HepG2 (cell line): Measurements from ENCODE around the gene MAPK12. TPM values are rescaled to one million over a fixed set of nuclear protein-coding genes. Genes with fewer than 3 reads are reported as not detected.
A peak's percentile ranks its signal among the peaks of the same experiment; 100 is the strongest.

ENCODE experiments used
- CEBPG ChIP-seq: IDR thresholded peaks from 2 replicates; pipeline ENCODE4 v1.6.1; 2016
- ELF1 ChIP-seq: sonication (generic); formaldehyde crosslinking; IDR thresholded peaks from 2 replicates; pipeline ENCODE4 v1.4.0; 2020; ENCODE audit warnings: missing genetic modification reagents
- NCOA1 ChIP-seq: sonication (generic); formaldehyde crosslinking; IDR thresholded peaks from 2 replicates; pipeline ENCODE4 v1.9.0; 2021; ENCODE audit warnings: missing genetic modification reagents
- NFE2L1 ChIP-seq: sonication (generic); formaldehyde crosslinking; IDR thresholded peaks from 2 replicates; pipeline ENCODE4 v1.4.0; 2020; ENCODE audit warnings: missing genetic modification reagents, mild to moderate bottlenecking, borderline replicate concordance
- NFYB ChIP-seq: sonication (generic); formaldehyde crosslinking; IDR thresholded peaks from 2 replicates; pipeline ENCODE4 v1.4.0; 2020; ENCODE audit warnings: missing genetic modification reagents
- RAD21 ChIP-seq: fragments of 450-650 bp; formaldehyde crosslinking; IDR thresholded peaks from 2 replicates; pipeline ENCODE4 v1.5.0; 2020; ENCODE audit warnings: mild to moderate bottlenecking
- SALL1 ChIP-seq: sonication (generic); formaldehyde crosslinking; IDR thresholded peaks from 2 replicates; pipeline ENCODE4 v1.8.0; 2022; ENCODE audit warnings: mild to moderate bottlenecking, missing genetic modification reagents
- SMAD3 ChIP-seq: sonication (generic); formaldehyde crosslinking; IDR thresholded peaks from 2 replicates; pipeline ENCODE4 v1.4.0; 2020; ENCODE audit warnings: missing genetic modification reagents
- SOX6 ChIP-seq, 2 experiments: fragments of 450-650 bp in 1 of 2; sonication (generic) in 1 of 2; formaldehyde crosslinking in 1 of 2; IDR thresholded peaks; 2 replicates each; pipeline versions ENCODE4 v1.4.0 to v1.6.1; 2017 to 2020; ENCODE audit warnings: antibody characterized with exemption in 1 of 2, mild to moderate bottlenecking in 1 of 2, missing genetic modification reagents in 1 of 2
- SPEN ChIP-seq: sonication (generic); formaldehyde crosslinking; IDR thresholded peaks from 2 replicates; pipeline ENCODE4 v1.5.1; 2020; ENCODE audit warnings: low read depth, mild to moderate bottlenecking, missing genetic modification reagents
- SRSF4 ChIP-seq: fragments of 200-400 bp; formaldehyde crosslinking; IDR thresholded peaks from one replicate; pipeline ENCODE4 v1.6.1; 2018; ENCODE audit warnings: mild to moderate bottlenecking, low read depth, low read length, moderate library complexity; ENCODE audit not compliant: poor library complexity, severe bottlenecking
- TBX2 ChIP-seq: sonication (generic); formaldehyde crosslinking; IDR thresholded peaks from 2 replicates; pipeline ENCODE4 v1.5.0; 2020; ENCODE audit warnings: missing genetic modification reagents, mild to moderate bottlenecking, borderline replicate concordance
- TOE1 ChIP-seq: sonication (generic); formaldehyde crosslinking; IDR thresholded peaks from 2 replicates; pipeline ENCODE4 v1.4.0; 2020; ENCODE audit warnings: mild to moderate bottlenecking, missing genetic modification reagents
- ZBTB42 ChIP-seq: sonication (generic); formaldehyde crosslinking; IDR thresholded peaks from 2 replicates; pipeline ENCODE4 v1.5.0; 2020; ENCODE audit warnings: mild to moderate bottlenecking, missing genetic modification reagents
- ZFP62 ChIP-seq: sonication (generic); formaldehyde crosslinking; IDR thresholded peaks from 2 replicates; pipeline ENCODE4 v1.4.0; 2020; ENCODE audit warnings: missing genetic modification reagents
- ZNF382 ChIP-seq: sonication (generic); formaldehyde crosslinking; IDR thresholded peaks from 2 replicates; pipeline ENCODE4 v1.5.0; 2020; ENCODE audit warnings: missing genetic modification reagents, mild to moderate bottlenecking, borderline replicate concordance
- ZNF577 ChIP-seq: sonication (generic); formaldehyde crosslinking; IDR thresholded peaks from 2 replicates; pipeline ENCODE4 v1.4.0; 2020; ENCODE audit warnings: mild to moderate bottlenecking, low read depth, missing genetic modification reagents, borderline replicate concordance
- ZNF589 ChIP-seq: sonication (generic); formaldehyde crosslinking; conservative IDR thresholded peaks from 2 replicates; pipeline ENCODE4 v1.8.0; 2022; ENCODE audit warnings: mild to moderate bottlenecking, moderate library complexity, missing genetic modification reagents
- ZNF615 ChIP-seq: sonication (generic); formaldehyde crosslinking; IDR thresholded peaks from 2 replicates; pipeline ENCODE4 v1.5.0; 2020; ENCODE audit warnings: mild to moderate bottlenecking, missing genetic modification reagents, borderline replicate concordance
- ZNF737 ChIP-seq: sonication (generic); formaldehyde crosslinking; IDR thresholded peaks from 2 replicates; pipeline ENCODE4 v1.5.0; 2020; ENCODE audit warnings: missing genetic modification reagents, mild to moderate bottlenecking, borderline replicate concordance
- ZNF749 ChIP-seq: sonication (generic); formaldehyde crosslinking; IDR thresholded peaks from 2 replicates; pipeline ENCODE4 v1.8.0; 2022; ENCODE audit warnings: mild to moderate bottlenecking, missing genetic modification reagents, moderate library complexity, borderline replicate concordance
- ZNF75D ChIP-seq: sonication (generic); formaldehyde crosslinking; IDR thresholded peaks from 2 replicates; pipeline ENCODE4 v1.8.1; 2023; ENCODE audit warnings: missing genetic modification reagents, mild to moderate bottlenecking, borderline replicate concordance
- polyA plus RNA-seq, 8 experiments: library from polyadenylated mRNA; depleted of rRNA in 3 of 8; stranded (reverse) in 7 of 8; unstranded in 1 of 8; fragments of >200 nt; fragmentation: Illumina TruSeq in 4 of 8; extraction: Trizol in 4 of 8; gene quantifications; 2 replicates each; pipeline versions ENCODE4 v1.2.1 to v1.2.3, GENCODE V29; 2011 to 2016; ENCODE audit warnings: low read depth in 4 of 8, missing spikeins in 1 of 8, mixed read lengths in 1 of 8; ENCODE audit not compliant: insufficient read depth in 1 of 8
- total RNA-seq, 5 experiments: library from RNA; depleted of rRNA; stranded (reverse); fragments of >200 nt; fragmentation: Illumina TruSeq; extraction: Trizol; gene quantifications; 2 replicates each; pipeline ENCODE4 v1.2.3, GENCODE V29; 2016; ENCODE audit warnings: low read depth in 1 of 5
- TF ChIP-seq, protein P1 (sequence below): sonication (generic); formaldehyde crosslinking; conservative IDR thresholded peaks from 2 replicates; pipeline ENCODE4 v1.8.0; 2022; ENCODE audit warnings: missing genetic modification reagents
- TF ChIP-seq, protein P2 (sequence below): sonication (generic); formaldehyde crosslinking; IDR thresholded peaks from 2 replicates; pipeline ENCODE4 v1.4.0; 2020; ENCODE audit warnings: mild to moderate bottlenecking, missing genetic modification reagents
- TF ChIP-seq, protein P3 (sequence below): sonication (generic); formaldehyde crosslinking; IDR thresholded peaks from 2 replicates; pipeline ENCODE4 v1.5.1; 2020; ENCODE audit warnings: missing genetic modification reagents, mild to moderate bottlenecking, borderline replicate concordance

Gene MAPK12
- total and polyA plus RNA-seq, 2 of the 13 experiments (the other 11 are each of a cell fraction or from before 2014, with no cell fraction given): 22.2 to 23.3 TPM

DNA sequence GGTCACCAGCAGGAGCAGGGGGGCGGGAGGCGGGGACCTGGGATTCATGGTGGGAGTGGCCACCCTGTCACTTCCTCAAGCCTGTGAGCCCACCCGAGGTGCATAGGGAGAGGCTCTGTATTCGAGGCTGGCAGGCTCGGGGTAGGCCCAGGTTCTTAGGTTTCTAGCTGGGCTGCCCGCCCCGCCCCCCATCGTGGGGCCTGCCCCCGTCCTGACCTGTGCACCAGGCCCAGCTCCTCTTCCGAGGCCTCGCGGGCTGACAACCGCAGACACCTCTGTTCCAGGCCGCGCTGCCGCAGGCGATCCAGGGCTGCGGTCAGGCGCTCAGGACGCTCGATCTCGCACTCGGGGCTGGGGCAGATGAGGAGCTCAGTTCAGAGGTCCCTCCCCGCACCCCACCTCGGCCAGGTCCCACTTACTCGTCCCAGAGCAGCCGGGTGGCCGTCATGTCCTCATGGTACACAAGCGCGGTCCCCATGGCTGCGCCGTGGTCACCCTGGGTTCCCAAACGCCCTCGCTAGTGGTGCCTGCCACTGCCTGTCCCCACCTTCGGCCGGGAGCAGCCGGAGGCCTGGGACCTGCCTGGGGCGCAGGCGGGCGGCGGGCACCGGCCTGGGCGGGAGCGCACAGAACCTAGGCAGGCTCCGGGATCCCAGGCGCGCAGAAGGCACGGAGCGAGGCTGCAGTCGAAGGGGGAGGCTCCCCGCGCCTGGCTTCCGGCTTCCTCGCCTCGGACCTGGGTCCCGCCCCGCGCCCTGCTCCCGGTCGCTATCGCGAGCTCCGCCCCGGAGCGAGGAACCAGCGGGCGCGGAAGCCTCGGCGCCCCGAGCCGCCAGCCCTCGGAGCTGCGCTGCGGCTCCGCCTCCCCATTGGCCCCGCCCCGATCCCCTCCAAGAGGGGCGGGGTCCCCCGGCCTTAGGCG, 10.7 kb downstream of the MAPK12 start, which contains the start of gene HDAC10 (continued):
- TF ChIP-seq, protein P1, sequence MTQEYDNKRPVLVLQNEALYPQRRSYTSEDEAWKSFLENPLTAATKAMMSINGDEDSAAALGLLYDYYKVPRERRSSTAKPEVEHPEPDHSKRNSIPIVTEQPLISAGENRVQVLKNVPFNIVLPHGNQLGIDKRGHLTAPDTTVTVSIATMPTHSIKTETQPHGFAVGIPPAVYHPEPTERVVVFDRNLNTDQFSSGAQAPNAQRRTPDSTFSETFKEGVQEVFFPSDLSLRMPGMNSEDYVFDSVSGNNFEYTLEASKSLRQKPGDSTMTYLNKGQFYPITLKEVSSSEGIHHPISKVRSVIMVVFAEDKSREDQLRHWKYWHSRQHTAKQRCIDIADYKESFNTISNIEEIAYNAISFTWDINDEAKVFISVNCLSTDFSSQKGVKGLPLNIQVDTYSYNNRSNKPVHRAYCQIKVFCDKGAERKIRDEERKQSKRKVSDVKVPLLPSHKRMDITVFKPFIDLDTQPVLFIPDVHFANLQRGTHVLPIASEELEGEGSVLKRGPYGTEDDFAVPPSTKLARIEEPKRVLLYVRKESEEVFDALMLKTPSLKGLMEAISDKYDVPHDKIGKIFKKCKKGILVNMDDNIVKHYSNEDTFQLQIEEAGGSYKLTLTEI (CRISPR knock-in tag): no peak
- no peak for TF ChIP-seq NFYB (CRISPR knock-in tag)
- no peak for TF ChIP-seq ZNF75D (CRISPR knock-in tag)
- peak; percentile 70 for TF ChIP-seq TBX2 (CRISPR knock-in tag)
- peak; percentile 41; the same call in 1 of the 2 replicates for TF ChIP-seq ZNF749 (CRISPR knock-in tag)
- TF ChIP-seq, protein P2, sequence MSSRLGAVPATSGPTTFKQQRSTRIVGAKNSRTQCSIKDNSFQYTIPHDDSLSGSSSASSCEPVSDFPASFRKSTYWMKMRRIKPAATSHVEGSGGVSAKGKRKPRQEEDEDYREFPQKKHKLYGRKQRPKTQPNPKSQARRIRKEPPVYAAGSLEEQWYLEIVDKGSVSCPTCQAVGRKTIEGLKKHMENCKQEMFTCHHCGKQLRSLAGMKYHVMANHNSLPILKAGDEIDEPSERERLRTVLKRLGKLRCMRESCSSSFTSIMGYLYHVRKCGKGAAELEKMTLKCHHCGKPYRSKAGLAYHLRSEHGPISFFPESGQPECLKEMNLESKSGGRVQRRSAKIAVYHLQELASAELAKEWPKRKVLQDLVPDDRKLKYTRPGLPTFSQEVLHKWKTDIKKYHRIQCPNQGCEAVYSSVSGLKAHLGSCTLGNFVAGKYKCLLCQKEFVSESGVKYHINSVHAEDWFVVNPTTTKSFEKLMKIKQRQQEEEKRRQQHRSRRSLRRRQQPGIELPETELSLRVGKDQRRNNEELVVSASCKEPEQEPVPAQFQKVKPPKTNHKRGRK (CRISPR knock-in tag): no peak
- TF ChIP-seq SMAD3: no peak
- no peak for TF ChIP-seq TOE1 (CRISPR knock-in tag)
- no peak for TF ChIP-seq ZNF589
- no peak for TF ChIP-seq ZNF737 (CRISPR knock-in tag)
- no peak for TF ChIP-seq SOX6 (IDR thresholded peaks at IDR 0.05)
- peak; percentile 12; the same call in 1 of the 2 replicates for TF ChIP-seq SOX6 (CRISPR knock-in tag; IDR thresholded peaks at IDR 0.05)
- no peak for TF ChIP-seq ZNF382 (CRISPR knock-in tag)
- TF ChIP-seq RAD21: peak; percentile 60
- TF ChIP-seq ZNF615 (CRISPR knock-in tag): no peak
- peak; percentile 90; the same call in 1 of the 2 replicates for TF ChIP-seq NCOA1
- TF ChIP-seq ZBTB42: peak; percentile 81; the same call in 1 of the 2 replicates
- TF ChIP-seq ELF1 (CRISPR knock-in tag): peak; percentile 64
- peak; percentile 70; the same call in 1 of the 2 replicates for TF ChIP-seq SPEN
- peak; percentile 56 for TF ChIP-seq SALL1 (CRISPR knock-in tag)
- no peak for TF ChIP-seq CEBPG (CRISPR knock-in tag)
- TF ChIP-seq NFE2L1: no peak
- TF ChIP-seq, protein P3, sequence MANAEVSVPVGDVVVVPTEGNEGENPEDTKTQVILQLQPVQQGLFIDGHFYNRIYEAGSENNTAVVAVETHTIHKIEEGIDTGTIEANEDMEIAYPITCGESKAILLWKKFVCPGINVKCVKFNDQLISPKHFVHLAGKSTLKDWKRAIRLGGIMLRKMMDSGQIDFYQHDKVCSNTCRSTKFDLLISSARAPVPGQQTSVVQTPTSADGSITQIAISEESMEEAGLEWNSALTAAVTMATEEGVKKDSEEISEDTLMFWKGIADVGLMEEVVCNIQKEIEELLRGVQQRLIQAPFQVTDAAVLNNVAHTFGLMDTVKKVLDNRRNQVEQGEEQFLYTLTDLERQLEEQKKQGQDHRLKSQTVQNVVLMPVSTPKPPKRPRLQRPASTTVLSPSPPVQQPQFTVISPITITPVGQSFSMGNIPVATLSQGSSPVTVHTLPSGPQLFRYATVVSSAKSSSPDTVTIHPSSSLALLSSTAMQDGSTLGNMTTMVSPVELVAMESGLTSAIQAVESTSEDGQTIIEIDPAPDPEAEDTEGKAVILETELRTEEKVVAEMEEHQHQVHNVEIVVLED: peak; percentile 62; the same call in 1 of the 2 replicates
- TF ChIP-seq ZNF577 (CRISPR knock-in tag): no peak
- TF ChIP-seq SRSF4: no peak
- no peak for TF ChIP-seq ZFP62 (CRISPR knock-in tag)
